Adrenal gland (tissue), 12 donors: ENCODE measurements around the gene ZNF550. TPM values are rescaled to one million over a fixed set of nuclear protein-coding genes. Genes with fewer than 3 reads are reported as not detected.
"Not testable (repeated sequence)": the region's sequence is repeated elsewhere in the genome, so short reads cannot be mapped to it uniquely, and the experiment has no call there.

Source experiments
- DNase-seq, 7 donors: peaks; one replicate each; pipeline ENCODE4 v3.0.0-alpha.2; 2019 to 2020
- H3K27ac ChIP-seq, 5 donors: fragments of 200-600 bp; sonication (generic) in 4 of 5; 1 replicate in 3 of 5; 2 replicates in 2 of 5; pipeline versions ENCODE4 v1.5.1 to v1.8.0; 2016 to 2020; ENCODE audit warnings: mild to moderate bottlenecking in 1 of 5
- H3K27me3 ChIP-seq: fragments of 200-600 bp; 2 replicates; pipeline ENCODE4 v1.8.0; 2021
- H3K36me3 ChIP-seq, 2 donors: fragments of 200-600 bp; replicated peaks in 1 of 2; 1 replicate in 1 of 2; 2 replicates in 1 of 2; pipeline versions ENCODE4 v1.5.1 to v1.8.0; 2018 to 2022
- H3K4me1 ChIP-seq, 2 donors: fragments of 200-600 bp; replicated peaks in 1 of 2; 1 replicate in 1 of 2; 2 replicates in 1 of 2; pipeline versions ENCODE4 v1.5.1 to v1.8.0; 2018 to 2021
- H3K4me3 ChIP-seq, 4 donors: fragments of 200-600 bp; sonication (generic) in 3 of 4; one replicate each; pipeline ENCODE4 v1.5.1; 2016 to 2018
- H3K9me3 ChIP-seq, 3 donors: fragments of 200-600 bp; sonication (generic) in 1 of 3; replicated peaks in 1 of 3; 1 replicate in 2 of 3; 2 replicates in 1 of 3; pipeline versions ENCODE4 v1.5.1 to v1.8.0; 2016 to 2021
- CTCF ChIP-seq, 6 experiments: fragments of 450-650 bp in 4 of 6; fragments of 200-600 bp in 2 of 6; sonication (generic) in 1 of 6; IDR thresholded peaks; 1 replicate in 5 of 6; 2 replicates in 1 of 6; pipeline versions ENCODE4 v1.5.1 to v1.8.0; 2016 to 2021; ENCODE audit warnings: antibody characterized with exemption in 6 of 6, mild to moderate bottlenecking in 2 of 6, moderate library complexity in 1 of 6
- POLR2A ChIP-seq, 2 donors: fragments of 450-650 bp; IDR thresholded peaks; one replicate each; pipeline ENCODE4 v1.6.1; 2017; ENCODE audit warnings: antibody characterized with exemption in 2 of 2, mild to moderate bottlenecking in 2 of 2, moderate library complexity in 1 of 2
- WGBS, 4 donors: extraction: QIAGEN DNeasy Blood & Tissue Kit in 2 of 4; methylation state at CpG; one replicate each; pipeline versions ENCODE4 v1.1.5 to v1.1.7; 2013 to 2017; 5-methylcytosine and 5-hydroxymethylcytosine counted together
- intact Hi-C, 2 donors: fragments of 100-400 bp; cut with DNase I; formaldehyde crosslinking; loops; one replicate each; pipeline versions ENCODE4 v1.14.1 to v1.15.0; 2022 to 2023
- polyA plus RNA-seq, 3 donors: library from polyadenylated mRNA; stranded (reverse); fragments of 200-250 nt in 2 of 3; fragments of 350-450 nt in 1 of 3; fragmentation: Illumina TruSeq in 1 of 3; extraction: RNeasy Lipid Tissue Mini Kit (QIAGEN cat#74804) in 1 of 3; gene quantifications; one replicate each; pipeline ENCODE4 v1.2.3, GENCODE V29; 2013 to 2014
- total RNA-seq, 9 donors: library from RNA; depleted of rRNA in 4 of 9; stranded (reverse); fragments of >200 nt in 4 of 9; fragments of 120-200 nt in 1 of 9; fragmentation: NEBNext Ultra II Directional in 1 of 9; extraction: Animal tissue kit (Norgen Biotek cat#: 25700) in 1 of 9; gene quantifications; one replicate each; pipeline versions ENCODE4 v1.1.0 to v1.2.4, GENCODE V29; 2013 to 2023
- donor health status: healthy with polysubstance abuse.
- donor health status: Bipolar disorder and iron deficiency.
- donor health status: DM: yes; HTN: yes; CAD: no.
- donor health status: DM: no; HTN: no; CAD: no.
- donor health status: DM: no; HTN: no; CAD: no.
- donor health status: DM: yes; HTN: yes; CAD: no.

Gene ZNF550
- total and polyA plus RNA-seq, 12 donors, result 2.7 to 13.3 (median 6.9) TPM

- WGBS, 4 donors, result 1 to 2% (median 1%) methylated on average over 27 to 64 of the region's 64 CpGs
- Histone ChIP-seq H3K4me3 (peak within 1 kb of the TSS; percentile 57 to 97 (median 62)), H3K36me3 (no peaks in the 10 kb centered on the region), H3K27me3 (no peaks in the 10 kb centered on the region), H3K4me1 (peaks cover 4 to 9% of the 10 kb centered on the region in 2 donors), H3K27ac (peak within 1 kb of the TSS in 4 of 5 donors; percentile 70 to 88 (median 79)), H3K9me3 (no peaks in the 10 kb centered on the region)
- DNase-seq, result peak; percentile 87 to 96 (median 92)
- intact Hi-C loops, result no loop called here
- peak in 3 of 6 experiments; percentile 22 to 29 (median 27) for TF ChIP-seq CTCF (IDR thresholded peaks at IDR 0.05)
- TF ChIP-seq POLR2A (IDR thresholded peaks at IDR 0.05), result peak in 1 of 2 donors; percentile 50
Measured at GRCh38 chr19:57527136-57527881, 32.4 kb downstream of the ZNF550 start, which contains the start of gene ZNF549. Gene ZNF549 (plus strand): TSS chr19:57527356. CDS start chr19:57527574, 218 bp downstream.

- WGBS, 4 donors, result 79 to 86% (median 83%) methylated on average over 4 of the region's 4 CpGs
- DNase-seq, H3K4me3 ChIP-seq, H3K27me3 ChIP-seq, H3K27ac ChIP-seq, H3K4me1 ChIP-seq, H3K9me3 ChIP-seq, H3K36me3 ChIP-seq, intact Hi-C loops: not testable (repeated sequence)
Measured at GRCh38 chr19:57518021-57518420, 41.6 kb downstream of the ZNF550 start.

GRCh38 chr19:57515255-57515654 lies 44.4 kb downstream of the ZNF550 start:
- no peaks in the 10 kb centered on the region for H3K4me1 ChIP-seq
- H3K4me3 ChIP-seq, result no peak overlapping the region
- intact Hi-C loops, result no loop called here
- no peak overlapping the region for H3K27ac ChIP-seq
- H3K9me3 ChIP-seq, result peaks cover 0 to 22% (median 3%) of the 10 kb centered on the region in 3 donors
- H3K27me3 ChIP-seq, result no peaks in the 10 kb centered on the region
- TF ChIP-seq POLR2A (IDR thresholded peaks at IDR 0.05), result no peak
- TF ChIP-seq CTCF (IDR thresholded peaks at IDR 0.05), result no peak
- H3K36me3 ChIP-seq, result no peaks in the 10 kb centered on the region
- DNase-seq, result no peak
- 86 to 96% (median 87%) methylated on average over 5 of the region's 5 CpGs for WGBS, 4 donors

- no peak for TF ChIP-seq CTCF (IDR thresholded peaks at IDR 0.05)
- no peak for TF ChIP-seq POLR2A (IDR thresholded peaks at IDR 0.05)
- intact Hi-C loops, result no loop called here
- Histone ChIP-seq H3K4me1 (no peaks in the 10 kb centered on the region), H3K27ac (no peak overlapping the region), H3K27me3 (no peaks in the 10 kb centered on the region), H3K4me3 (no peak overlapping the region), H3K9me3 (peaks cover 0 to 26% (median 11%) of the 10 kb centered on the region in 3 donors), H3K36me3 (no peaks in the 10 kb centered on the region)
- no peak for DNase-seq
- WGBS, 4 donors, result 92 to 96% (median 94%) methylated on average over 6 of the region's 6 CpGs
Measured at GRCh38 chr19:57512845-57513244, 46.8 kb downstream of the ZNF550 start.

GRCh38 chr19:57511484-57511883 lies 48.2 kb downstream of the ZNF550 start:
- H3K27me3 ChIP-seq, result no peaks in the 10 kb centered on the region
- peaks cover 0 to 26% (median 11%) of the 10 kb centered on the region in 3 donors for H3K9me3 ChIP-seq
- H3K36me3 ChIP-seq, result peaks cover 0 to 11% of the 10 kb centered on the region in 2 donors
- no peaks in the 10 kb centered on the region for H3K4me1 ChIP-seq
- intact Hi-C loops, result no loop called here
- no peak overlapping the region for H3K4me3 ChIP-seq
- TF ChIP-seq CTCF (IDR thresholded peaks at IDR 0.05), result no peak
- no peak for TF ChIP-seq POLR2A (IDR thresholded peaks at IDR 0.05)
- no peak for DNase-seq
- H3K27ac ChIP-seq, result no peak overlapping the region
